Nephron (organoid): ENCODE data around the gene FAM50B.

Source experiments
- H3K27ac Mint-ChIP-seq, 3 experiments: 2 replicates each; pipeline ENCODE4 v1.8.0; 2020; ENCODE audit warnings: mixed read lengths in 3 of 3, mild to moderate bottlenecking in 2 of 3, moderate library complexity in 1 of 3
- H3K27me3 Mint-ChIP-seq: 2 replicates; pipeline ENCODE4 v1.8.0; 2021; ENCODE audit warnings: low read depth, mild to moderate bottlenecking, moderate library complexity, mixed read lengths
- H3K36me3 Mint-ChIP-seq: 2 replicates; pipeline ENCODE4 v1.8.0; 2020; ENCODE audit warnings: low read depth, mixed read lengths
- H3K4me1 Mint-ChIP-seq: 2 replicates; pipeline ENCODE4 v1.8.0; 2020; ENCODE audit warnings: mixed read lengths
- H3K4me3 Mint-ChIP-seq, 3 experiments: 2 replicates each; pipeline ENCODE4 v1.8.0; 2020; ENCODE audit warnings: mild to moderate bottlenecking in 3 of 3, mixed read lengths in 3 of 3, moderate library complexity in 2 of 3
- H3K9me3 Mint-ChIP-seq: 2 replicates; pipeline ENCODE4 v1.8.0; 2020; ENCODE audit warnings: mixed read lengths
- TF ChIP-seq, protein P1 (sequence below), 3 experiments: fragments of 200-600 bp; sonication (generic); IDR thresholded peaks; one replicate each; pipeline ENCODE4 v1.5.0; 2021; ENCODE audit warnings: antibody characterized with exemption in 3 of 3; ENCODE audit not compliant: unreplicated experiment in 3 of 3

The FAM50B gene

DNA sequence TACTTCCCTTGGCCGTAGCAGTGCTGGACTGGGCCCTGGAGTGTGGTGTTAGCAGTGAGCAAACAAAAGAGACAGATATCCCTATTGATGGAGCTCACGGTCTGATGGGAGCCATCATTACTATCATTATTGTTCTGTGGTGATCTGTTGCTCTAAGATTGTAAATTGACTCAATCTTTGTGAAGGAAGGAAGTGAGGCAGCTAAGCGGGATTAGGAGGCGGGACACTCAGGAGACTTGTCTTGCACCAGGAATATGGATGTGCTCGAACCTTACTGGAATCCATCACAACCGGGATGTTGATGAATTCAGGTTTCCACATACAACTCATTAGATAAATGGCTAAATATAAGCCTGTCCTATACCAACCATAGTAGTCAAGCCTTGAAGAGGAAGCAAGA, 25.5 kb upstream of the FAM50B start:
- TF ChIP-seq, protein P1, sequence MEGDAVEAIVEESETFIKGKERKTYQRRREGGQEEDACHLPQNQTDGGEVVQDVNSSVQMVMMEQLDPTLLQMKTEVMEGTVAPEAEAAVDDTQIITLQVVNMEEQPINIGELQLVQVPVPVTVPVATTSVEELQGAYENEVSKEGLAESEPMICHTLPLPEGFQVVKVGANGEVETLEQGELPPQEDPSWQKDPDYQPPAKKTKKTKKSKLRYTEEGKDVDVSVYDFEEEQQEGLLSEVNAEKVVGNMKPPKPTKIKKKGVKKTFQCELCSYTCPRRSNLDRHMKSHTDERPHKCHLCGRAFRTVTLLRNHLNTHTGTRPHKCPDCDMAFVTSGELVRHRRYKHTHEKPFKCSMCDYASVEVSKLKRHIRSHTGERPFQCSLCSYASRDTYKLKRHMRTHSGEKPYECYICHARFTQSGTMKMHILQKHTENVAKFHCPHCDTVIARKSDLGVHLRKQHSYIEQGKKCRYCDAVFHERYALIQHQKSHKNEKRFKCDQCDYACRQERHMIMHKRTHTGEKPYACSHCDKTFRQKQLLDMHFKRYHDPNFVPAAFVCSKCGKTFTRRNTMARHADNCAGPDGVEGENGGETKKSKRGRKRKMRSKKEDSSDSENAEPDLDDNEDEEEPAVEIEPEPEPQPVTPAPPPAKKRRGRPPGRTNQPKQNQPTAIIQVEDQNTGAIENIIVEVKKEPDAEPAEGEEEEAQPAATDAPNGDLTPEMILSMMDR (IDR thresholded peaks at IDR 0.05; ENCODE audit: unreplicated experiment in 3 of 3) = no peak
- Mint-ChIP-seq H3K36me3 (no peaks in the 10 kb centered on the region), H3K9me3 (no peaks in the 10 kb centered on the region), H3K27ac (peak overlapping the region in 2 of 3 experiments; percentile 36 to 64), H3K27me3 (peaks cover 6% of the 10 kb centered on the region), H3K4me3 (no peak overlapping the region), H3K4me1 (peaks cover 50% of the 10 kb centered on the region)

DNA sequence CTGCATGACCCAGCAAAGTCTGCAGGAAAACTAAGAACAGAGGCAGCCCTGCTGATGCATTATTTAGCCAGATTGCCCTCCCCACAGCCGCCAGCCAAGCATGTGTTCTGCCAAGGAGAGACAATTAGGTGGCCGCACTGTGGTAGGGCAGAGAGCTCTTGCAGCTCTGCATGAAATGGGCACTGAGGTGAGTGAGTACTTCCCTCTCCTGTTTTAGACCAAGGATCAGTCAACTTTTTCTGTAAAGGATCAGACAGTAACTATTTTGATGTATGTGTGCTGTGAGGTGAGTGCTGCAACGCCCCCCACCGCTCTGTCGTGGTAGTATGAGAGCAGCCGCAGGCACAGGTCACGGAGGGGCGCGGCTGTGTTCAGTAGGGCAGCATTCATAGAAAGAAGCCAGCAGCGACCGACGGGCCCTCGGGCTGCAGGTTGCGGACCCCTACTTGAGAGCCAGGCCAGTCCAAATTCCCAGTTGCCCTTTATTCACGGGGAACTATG, 23.8 kb upstream of the FAM50B start:
- Mint-ChIP-seq H3K4me1 (peaks cover 33% of the 10 kb centered on the region), H3K4me3 (peak overlapping the region in 1 of 3 experiments; percentile 73), H3K27ac (peak overlapping the region; percentile 95 to 100 (median 98)), H3K27me3 (peaks cover 6% of the 10 kb centered on the region), H3K36me3 (no peaks in the 10 kb centered on the region), H3K9me3 (no peaks in the 10 kb centered on the region)
- TF ChIP-seq, protein P1 (IDR thresholded peaks at IDR 0.05; ENCODE audit: unreplicated experiment in 3 of 3) = peak in 1 of 3 experiments; percentile 12

DNA sequence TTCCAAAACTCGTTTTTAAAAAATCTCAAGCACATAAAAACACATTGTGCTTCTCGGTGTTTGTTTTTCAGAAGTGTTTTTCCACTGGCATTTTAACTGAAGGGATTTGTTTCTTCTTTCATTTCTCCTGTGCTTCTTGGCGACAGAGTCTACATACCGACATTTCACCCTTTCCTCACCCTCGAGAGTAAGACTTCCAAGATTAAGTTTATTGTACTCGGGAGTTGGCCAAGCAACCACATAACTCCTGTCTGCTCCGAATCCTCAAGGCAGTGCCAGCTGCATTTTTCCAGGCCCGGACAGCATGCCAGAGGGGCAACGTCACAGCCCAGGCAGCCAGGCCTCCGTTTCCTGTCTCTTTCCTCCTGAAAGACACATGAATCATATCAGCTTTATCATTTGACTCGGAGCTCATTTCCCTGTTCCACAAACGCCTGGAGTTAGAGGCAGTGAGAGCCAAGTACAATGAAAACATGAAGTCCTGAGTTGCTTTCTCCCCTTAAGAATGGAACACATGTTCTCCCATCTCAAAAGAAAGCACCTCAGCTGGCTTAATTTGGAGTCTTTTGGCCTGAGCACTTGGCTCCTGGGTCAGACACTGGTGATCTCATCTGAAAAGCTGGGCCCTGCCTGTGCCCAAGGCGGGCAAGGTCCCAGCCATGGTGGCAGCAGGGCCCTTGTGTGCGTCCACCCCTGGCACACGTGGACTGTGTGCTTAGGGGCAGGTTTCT, 23.2 kb upstream of the FAM50B start:
- TF ChIP-seq, protein P1 (IDR thresholded peaks at IDR 0.05; ENCODE audit: unreplicated experiment in 3 of 3) = peak in 1 of 3 experiments; percentile 5
- no peaks in the 10 kb centered on the region for H3K9me3 Mint-ChIP-seq
- peak overlapping the region; percentile 95 to 100 (median 98) for H3K27ac Mint-ChIP-seq
- peak overlapping the region; percentile 29 to 73 (median 70) for H3K4me3 Mint-ChIP-seq
- H3K27me3 Mint-ChIP-seq = peaks cover 6% of the 10 kb centered on the region
- H3K4me1 Mint-ChIP-seq = peaks cover 32% of the 10 kb centered on the region
- H3K36me3 Mint-ChIP-seq = no peaks in the 10 kb centered on the region

DNA sequence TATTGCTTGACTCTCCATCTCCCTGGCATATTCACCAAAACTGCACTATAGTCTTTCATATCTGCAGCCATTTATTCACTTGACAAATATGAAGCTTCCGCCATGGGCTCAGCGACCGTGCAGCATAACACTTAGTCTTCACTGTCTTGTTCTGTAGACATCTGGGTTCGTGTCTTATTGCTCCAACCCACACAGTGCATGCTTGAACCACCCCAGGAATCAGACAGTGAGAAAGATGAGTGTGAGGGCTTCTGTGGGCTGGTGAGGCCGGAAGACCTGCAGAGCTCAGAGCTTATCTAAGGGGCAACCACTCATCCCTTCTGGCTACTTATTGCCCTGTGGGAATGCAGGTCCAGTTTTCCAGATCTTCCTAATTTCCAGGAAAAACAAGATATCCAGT, 19.9 kb upstream of the FAM50B start:
- Mint-ChIP-seq H3K9me3 (no peaks in the 10 kb centered on the region), H3K4me3 (no peak overlapping the region), H3K27ac (no peak overlapping the region), H3K36me3 (no peaks in the 10 kb centered on the region), H3K4me1 (peaks cover 20% of the 10 kb centered on the region), H3K27me3 (no peaks in the 10 kb centered on the region)
- TF ChIP-seq, protein P1 (IDR thresholded peaks at IDR 0.05; ENCODE audit: unreplicated experiment in 3 of 3) = no peak

DNA sequence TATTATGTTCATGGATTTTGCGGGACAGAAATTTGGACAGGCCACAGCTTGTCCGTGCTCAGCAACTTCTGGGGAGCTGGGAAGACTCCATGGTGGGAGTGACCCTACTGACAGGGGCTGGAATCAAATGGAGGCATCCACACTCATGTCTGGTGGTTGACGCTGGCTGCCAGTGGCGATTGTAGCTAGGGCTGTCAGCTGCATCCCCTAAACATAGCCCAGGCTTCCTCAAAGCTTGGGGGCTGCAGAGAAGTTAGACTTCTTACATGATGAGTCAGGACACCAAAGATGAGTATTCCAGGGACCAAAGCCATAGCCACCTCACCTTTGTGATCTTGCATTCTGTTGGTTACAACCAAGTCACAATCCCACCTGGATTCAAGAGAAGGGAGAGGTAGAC, 18.4 kb upstream of the FAM50B start:
- Mint-ChIP-seq H3K36me3 (no peaks in the 10 kb centered on the region), H3K9me3 (no peaks in the 10 kb centered on the region), H3K27me3 (no peaks in the 10 kb centered on the region), H3K4me1 (peaks cover 11% of the 10 kb centered on the region), H3K4me3 (no peak overlapping the region), H3K27ac (no peak overlapping the region)
- TF ChIP-seq, protein P1 (IDR thresholded peaks at IDR 0.05; ENCODE audit: unreplicated experiment in 3 of 3) = no peak
